KMS-11 (cell line): ENCODE measurements around the gene ATP2C1.
A peak's percentile ranks its signal among the peaks of the same experiment; 100 is the strongest.

ENCODE experiments used
- H2AFZ ChIP-seq: fragments of 200-600 bp; sonication (generic); 2 replicates; pipeline ENCODE4 v1.6.1; 2016; ENCODE audit warnings: antibody characterized with exemption, mixed run types, low read depth
- H3K27ac ChIP-seq: fragments of 200-600 bp; sonication (generic); 2 replicates; pipeline ENCODE4 v1.6.1; 2016; ENCODE audit warnings: mild to moderate bottlenecking, mixed run types
- H3K27me3 ChIP-seq: fragments of 200-600 bp; sonication (generic); 2 replicates; pipeline ENCODE4 v1.6.1; 2017; ENCODE audit warnings: mild to moderate bottlenecking, low read depth, mixed run types, moderate library complexity; ENCODE audit not compliant: insufficient read depth
- H3K36me3 ChIP-seq: fragments of 200-600 bp; sonication (generic); 2 replicates; pipeline ENCODE4 v1.6.1; 2017; ENCODE audit warnings: mild to moderate bottlenecking, mixed run types; ENCODE audit not compliant: insufficient read depth
- H3K4me1 ChIP-seq: fragments of 200-600 bp; sonication (generic); 2 replicates; pipeline ENCODE4 v1.6.1; 2016; ENCODE audit warnings: mild to moderate bottlenecking, low read depth, mixed run types; ENCODE audit not compliant: poor library complexity, severe bottlenecking
- H3K4me2 ChIP-seq: fragments of 200-600 bp; sonication (generic); 2 replicates; pipeline ENCODE4 v1.7.0; 2016; ENCODE audit warnings: mild to moderate bottlenecking, mixed run types
- H3K4me3 ChIP-seq: fragments of 200-600 bp; sonication (generic); IDR thresholded peaks from 2 replicates; pipeline ENCODE4 v1.6.1; 2017; ENCODE audit warnings: low read depth, low read length, mixed read lengths; ENCODE audit not compliant: insufficient read depth
- H3K79me2 ChIP-seq: fragments of 200-600 bp; sonication (generic); 2 replicates; pipeline ENCODE4 v1.6.1; 2016; ENCODE audit warnings: low read depth, mixed run types; ENCODE audit not compliant: insufficient read depth
- H3K9ac ChIP-seq: fragments of 200-600 bp; sonication (generic); 2 replicates; pipeline ENCODE4 v1.6.1; 2016; ENCODE audit warnings: mild to moderate bottlenecking, mixed run types
- H4K20me1 ChIP-seq: fragments of 200-600 bp; sonication (generic); 2 replicates; pipeline ENCODE4 v1.6.1; 2016; ENCODE audit warnings: mild to moderate bottlenecking, mixed run types; ENCODE audit not compliant: insufficient read depth
- TF ChIP-seq, protein P1 (sequence below): fragments of 200-600 bp; sonication (generic); conservative IDR thresholded peaks from 2 replicates; pipeline ENCODE4 v1.6.1; 2017; ENCODE audit warnings: low read depth, mild to moderate bottlenecking, antibody characterized with exemption, low read length, moderate library complexity, mixed read lengths

ATP2C1 gene

DNA sequence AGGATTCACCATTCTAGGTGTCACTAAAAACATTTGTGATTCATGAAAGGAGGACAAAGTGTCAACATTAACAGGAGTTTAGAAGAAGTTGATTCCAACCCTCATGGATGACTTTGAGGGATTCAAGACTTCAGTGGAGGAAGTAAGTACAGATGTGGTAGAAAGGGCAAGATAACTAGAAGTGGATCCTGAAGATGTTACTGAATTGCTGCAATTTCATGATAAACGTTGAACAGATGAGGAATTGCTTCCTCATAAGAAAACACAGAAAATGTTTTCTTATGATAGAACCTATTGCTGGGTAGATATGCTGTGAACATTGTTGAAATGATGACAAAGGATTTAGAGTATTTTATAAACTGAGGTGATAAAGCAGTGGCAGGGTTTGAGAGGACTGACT lies 23.5 kb upstream of the ATP2C1 start:
- Histone ChIP-seq H3K4me1 (peaks cover 20% of the 10 kb centered on the region), H3K4me3 (no peak overlapping the region), H3K36me3 (peaks cover 3% of the 10 kb centered on the region; the same call in 1 of the 2 replicates), H4K20me1 (peaks cover 25% of the 10 kb centered on the region), H3K79me2 (peaks cover 80% of the 10 kb centered on the region), H2AFZ (no peak overlapping the region), H3K27ac (no peak overlapping the region), H3K4me2 (no peak overlapping the region), H3K9ac (no peak overlapping the region), H3K27me3 (no peaks in the 10 kb centered on the region)
- TF ChIP-seq, protein P1, sequence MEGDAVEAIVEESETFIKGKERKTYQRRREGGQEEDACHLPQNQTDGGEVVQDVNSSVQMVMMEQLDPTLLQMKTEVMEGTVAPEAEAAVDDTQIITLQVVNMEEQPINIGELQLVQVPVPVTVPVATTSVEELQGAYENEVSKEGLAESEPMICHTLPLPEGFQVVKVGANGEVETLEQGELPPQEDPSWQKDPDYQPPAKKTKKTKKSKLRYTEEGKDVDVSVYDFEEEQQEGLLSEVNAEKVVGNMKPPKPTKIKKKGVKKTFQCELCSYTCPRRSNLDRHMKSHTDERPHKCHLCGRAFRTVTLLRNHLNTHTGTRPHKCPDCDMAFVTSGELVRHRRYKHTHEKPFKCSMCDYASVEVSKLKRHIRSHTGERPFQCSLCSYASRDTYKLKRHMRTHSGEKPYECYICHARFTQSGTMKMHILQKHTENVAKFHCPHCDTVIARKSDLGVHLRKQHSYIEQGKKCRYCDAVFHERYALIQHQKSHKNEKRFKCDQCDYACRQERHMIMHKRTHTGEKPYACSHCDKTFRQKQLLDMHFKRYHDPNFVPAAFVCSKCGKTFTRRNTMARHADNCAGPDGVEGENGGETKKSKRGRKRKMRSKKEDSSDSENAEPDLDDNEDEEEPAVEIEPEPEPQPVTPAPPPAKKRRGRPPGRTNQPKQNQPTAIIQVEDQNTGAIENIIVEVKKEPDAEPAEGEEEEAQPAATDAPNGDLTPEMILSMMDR, result no peak

DNA sequence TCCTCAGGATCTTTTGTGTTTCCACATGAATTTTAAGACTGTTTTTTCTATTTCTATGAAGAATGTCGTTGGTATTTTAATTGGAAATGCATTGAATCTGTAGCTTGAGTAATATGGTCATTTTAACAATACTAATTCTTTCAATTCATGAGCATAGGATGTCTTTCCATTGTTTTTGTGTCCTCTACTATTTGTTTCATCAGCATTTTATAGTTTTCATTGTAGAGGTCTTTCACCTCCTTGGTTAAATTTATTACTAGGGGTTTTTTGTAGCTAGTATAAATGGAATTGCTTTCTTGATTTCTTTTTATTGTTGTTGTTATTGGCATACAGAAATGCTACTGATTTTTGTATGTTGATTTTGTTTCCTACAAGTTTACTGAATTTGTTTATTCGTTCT lies 17.3 kb upstream of the ATP2C1 start:
- Histone ChIP-seq H3K27ac (no peak overlapping the region; the same call in 1 of the 2 replicates), H3K27me3 (no peaks in the 10 kb centered on the region), H3K4me3 (no peak overlapping the region), H3K4me1 (peaks cover 36% of the 10 kb centered on the region), H4K20me1 (peaks cover 43% of the 10 kb centered on the region), H3K4me2 (no peak overlapping the region), H3K9ac (no peak overlapping the region), H3K36me3 (no peaks in the 10 kb centered on the region), H3K79me2 (peaks cover 100% of the 10 kb centered on the region), H2AFZ (no peak overlapping the region)
- TF ChIP-seq, protein P1, result no peak

DNA sequence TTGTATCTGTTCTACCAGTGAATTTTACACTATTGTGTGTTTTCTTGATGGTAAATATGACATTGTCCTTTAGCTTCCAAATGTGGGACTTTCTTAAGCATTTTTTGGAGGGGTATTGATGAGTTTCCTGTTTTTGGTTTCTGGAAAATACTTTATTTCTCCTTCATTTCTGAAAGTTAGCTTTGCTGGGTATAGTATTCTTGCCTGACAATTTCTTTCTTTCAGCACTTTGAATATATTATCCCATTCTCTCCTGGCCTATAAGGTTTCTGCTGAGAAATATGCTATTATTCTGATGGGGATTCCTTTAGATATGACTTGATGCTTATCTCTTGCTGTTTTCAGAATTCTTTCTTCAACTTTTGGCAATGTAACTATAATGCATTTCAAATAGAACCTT lies 15.4 kb upstream of the ATP2C1 start:
- Histone ChIP-seq H3K9ac (no peak overlapping the region), H3K4me2 (no peak overlapping the region), H3K36me3 (no peaks in the 10 kb centered on the region), H2AFZ (no peak overlapping the region), H4K20me1 (peaks cover 41% of the 10 kb centered on the region), H3K27ac (no peak overlapping the region), H3K79me2 (peaks cover 100% of the 10 kb centered on the region), H3K27me3 (no peaks in the 10 kb centered on the region), H3K4me1 (peaks cover 33% of the 10 kb centered on the region), H3K4me3 (no peak overlapping the region)
- TF ChIP-seq, protein P1, result no peak

DNA sequence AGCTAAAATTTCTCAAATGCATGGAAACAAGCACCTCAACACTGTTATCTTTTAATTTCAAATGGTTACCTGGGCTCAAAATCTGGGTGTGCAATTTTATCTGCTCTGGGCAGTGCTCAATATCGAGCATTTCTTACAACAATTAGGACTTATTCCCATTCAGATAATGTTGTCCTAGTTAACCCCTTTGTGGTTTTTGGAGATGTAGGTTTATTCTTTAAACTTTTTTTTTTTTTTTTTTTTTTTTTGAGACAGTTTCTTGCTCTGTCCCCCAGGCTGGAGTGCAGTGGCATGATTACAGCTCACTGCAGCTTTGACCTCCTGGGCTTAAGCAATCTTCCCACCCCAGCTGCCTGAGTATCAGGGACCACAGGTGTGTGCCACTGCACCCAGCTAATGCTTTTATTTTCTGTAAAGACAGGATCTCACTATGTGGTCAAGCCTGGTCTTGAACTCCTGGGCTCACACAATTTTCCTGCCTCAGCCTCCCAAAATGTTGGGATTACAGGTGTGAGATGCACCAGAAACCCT lies 4.4 kb upstream of the ATP2C1 start:
- TF ChIP-seq, protein P1, result no peak
- Histone ChIP-seq H3K9ac (no peak overlapping the region), H3K27ac (no peak overlapping the region), H4K20me1 (peaks cover 37% of the 10 kb centered on the region), H3K36me3 (no peaks in the 10 kb centered on the region), H2AFZ (no peak overlapping the region), H3K4me3 (no peak overlapping the region), H3K4me2 (0 out of 2 replicates have a peak overlapping the region, but pooled peaks have one; percentile 5), H3K79me2 (peaks cover 95% of the 10 kb centered on the region), H3K4me1 (peaks cover 77% of the 10 kb centered on the region), H3K27me3 (no peaks in the 10 kb centered on the region)
